Measurements from ENCODE around the gene RBPJL.

- TF ChIP-seq CTCF (IDR thresholded peaks at IDR 0.05; ENCODE audit: insufficient read depth, low read length, poor library complexity, severe bottlenecking) (no peak), EZH2phosphoT487 (conservative IDR thresholded peaks at IDR 0.05; ENCODE audit: low read length) (no peak)
These were observed 23.1 kb downstream of the RBPJL start for GRCh38 chr20:45329497-45330319.
